Measurements from ENCODE around the gene SUGCT.
"Not testable (repeated sequence)": the region's sequence is repeated elsewhere in the genome, so short reads cannot be mapped to it uniquely, and the experiment has no call there.

SUGCT gene

DNA sequence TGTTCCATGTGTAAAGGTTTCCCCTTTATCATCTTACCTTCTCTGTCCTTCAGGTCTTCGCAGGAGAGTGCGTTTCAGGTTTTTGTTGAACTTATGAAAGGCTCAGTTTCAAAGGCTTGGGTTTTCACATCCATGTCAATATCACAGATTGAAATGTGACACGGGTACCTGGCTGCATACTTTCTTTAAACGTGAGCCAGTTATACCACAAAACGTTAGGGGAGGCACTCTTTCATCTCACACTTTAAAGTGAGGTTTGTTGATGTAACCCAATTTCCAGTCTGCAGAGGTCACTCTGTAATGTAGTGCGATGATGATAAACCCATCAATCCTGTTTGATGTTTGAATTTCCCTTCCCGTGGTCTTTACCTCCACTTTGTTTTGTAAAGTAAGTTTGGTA is 506.9 kb downstream of the SUGCT start:
- no peak for DNase-seq

GRCh38 chr7:40643664-40644063 is 508.9 kb downstream of the SUGCT start:
- no peak for DNase-seq

GRCh38 chr7:40644454-40645188 is 509.8 kb downstream of the SUGCT start:
- no peak for DNase-seq

DNA sequence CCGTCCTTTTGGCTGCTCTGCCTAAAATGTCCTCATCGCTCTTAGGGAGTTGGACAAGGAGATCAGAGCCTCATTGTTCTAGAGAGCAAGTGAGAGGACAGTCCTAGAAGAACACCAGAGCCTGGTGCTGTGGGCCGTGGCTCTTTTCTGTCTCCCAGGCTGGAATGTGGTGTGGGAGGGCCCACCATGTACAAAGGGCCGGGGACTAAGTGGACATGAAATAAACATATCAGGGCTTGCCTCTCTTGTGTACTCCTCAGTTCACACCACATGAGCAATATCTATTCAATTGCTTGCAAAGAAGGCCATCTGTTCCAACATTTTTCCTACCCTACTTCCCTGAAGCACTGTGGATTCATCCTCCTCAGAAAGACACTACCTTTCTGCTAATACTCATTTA is 510.4 kb downstream of the SUGCT start:
- no peak for DNase-seq

GRCh38 chr7:40646717-40647116 is 511.9 kb downstream of the SUGCT start:
- DNase-seq: no peak

- DNase-seq: no peak
These were observed 512.9 kb downstream of the SUGCT start for GRCh38 chr7:40647719-40648118.

GRCh38 chr7:40649247-40649646 is 514.4 kb downstream of the SUGCT start:
- no peak for DNase-seq

DNA sequence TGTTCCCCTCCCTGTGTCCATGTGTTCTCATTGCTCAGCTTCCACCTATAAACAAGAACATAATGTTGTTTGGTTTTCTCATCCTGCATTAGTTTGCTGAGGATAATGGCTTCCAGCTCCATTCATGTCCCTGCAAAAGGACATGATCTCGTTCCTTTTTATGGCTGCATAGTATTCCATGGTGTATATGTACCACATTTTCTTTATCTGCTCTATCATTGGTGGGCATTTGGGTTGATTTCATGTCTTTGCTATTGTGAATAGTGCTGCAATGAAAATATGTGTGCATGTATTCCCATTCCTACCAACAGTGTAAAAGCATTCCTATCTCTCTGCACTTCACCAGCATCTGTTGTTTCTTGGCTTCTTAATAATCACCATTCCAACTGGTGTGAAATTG is 516.1 kb downstream of the SUGCT start:
- DNase-seq: not testable (repeated sequence)

DNA sequence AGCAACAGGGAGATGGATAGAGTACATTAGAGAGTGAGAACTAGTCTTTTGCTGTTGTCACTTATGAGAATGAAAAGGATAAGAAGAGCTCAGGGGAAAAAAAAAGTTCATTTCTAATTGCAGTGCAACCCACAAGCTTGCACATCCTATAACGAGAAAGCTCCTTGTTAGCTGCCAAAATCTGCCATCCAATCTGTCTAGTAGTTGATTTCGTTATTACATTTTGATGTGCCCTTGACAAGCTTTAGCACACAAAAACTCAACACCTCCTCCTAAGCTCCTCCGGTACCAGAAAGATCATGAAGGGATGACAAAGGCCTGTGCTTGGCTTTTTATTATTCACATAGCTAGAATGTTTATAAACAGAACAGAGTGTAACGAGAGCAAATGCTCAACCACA is 519.4 kb downstream of the SUGCT start:
- no peak for DNase-seq

DNA sequence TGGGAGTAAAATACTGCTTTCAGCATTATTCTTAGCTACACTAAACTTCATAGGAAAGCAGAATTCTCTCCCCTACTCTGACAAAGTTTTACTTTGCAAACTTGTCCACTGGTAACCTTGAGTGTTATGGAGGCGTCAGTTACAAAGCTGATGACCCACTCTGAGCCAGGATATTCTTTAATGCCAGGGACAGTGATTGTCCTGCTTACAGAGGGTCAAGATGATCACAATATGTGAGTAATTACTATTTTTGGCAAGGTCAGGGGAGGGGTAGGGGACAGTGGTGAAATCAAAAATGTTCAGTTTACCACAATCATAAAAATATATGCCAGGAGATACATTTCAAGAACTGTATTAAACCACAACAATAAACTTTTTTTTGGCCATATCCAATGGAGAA is 520.6 kb downstream of the SUGCT start:
- no peak for DNase-seq

- DNase-seq: no peak
These were observed 521.5 kb downstream of the SUGCT start for GRCh38 chr7:40656349-40656748.

DNA sequence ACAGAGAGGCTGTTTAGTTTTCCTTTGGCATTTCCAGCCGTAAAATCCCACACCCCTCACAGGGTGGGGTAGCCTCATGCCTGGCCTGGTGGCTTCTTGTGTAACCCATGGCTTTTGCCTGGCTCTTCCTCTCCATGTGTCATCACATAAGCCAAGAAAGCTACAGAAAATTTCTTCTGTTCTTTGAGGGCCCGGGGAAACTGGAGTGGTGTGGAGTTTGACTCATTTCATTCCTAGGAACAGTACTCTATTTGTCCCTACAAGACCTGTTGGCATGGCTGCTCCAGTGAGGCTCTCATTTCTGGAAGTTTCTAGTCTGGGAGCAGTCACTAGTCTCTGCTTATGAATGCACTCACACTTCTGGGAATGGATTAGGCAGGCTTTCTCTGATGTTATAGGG is 523.9 kb downstream of the SUGCT start:
- DNase-seq: no peak

DNA sequence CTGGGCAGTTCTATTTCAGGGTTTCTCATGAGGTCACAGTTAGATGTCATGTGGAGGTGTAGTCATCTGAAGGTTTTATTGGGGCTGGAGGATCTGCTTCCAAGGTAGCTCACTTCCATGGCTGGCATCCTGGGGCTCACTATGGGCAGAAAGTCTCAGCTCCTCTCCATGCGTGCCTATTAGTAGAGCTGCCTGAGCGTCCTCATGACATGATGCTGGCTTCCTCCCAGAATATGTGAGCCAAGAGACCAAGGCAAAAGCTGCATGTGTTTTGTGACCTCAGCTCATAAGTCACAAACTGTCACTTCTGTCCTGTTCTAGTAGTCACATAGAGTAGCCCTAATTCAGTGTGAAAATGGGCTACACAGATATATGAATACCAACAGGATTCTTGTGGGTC is 524.4 kb downstream of the SUGCT start:
- DNase-seq: no peak

GRCh38 chr7:40673285-40673684 is 538.5 kb downstream of the SUGCT start:
- DNase-seq: no peak

- DNase-seq: no peak
These were observed 539.5 kb downstream of the SUGCT start for GRCh38 chr7:40674316-40674715.

DNA sequence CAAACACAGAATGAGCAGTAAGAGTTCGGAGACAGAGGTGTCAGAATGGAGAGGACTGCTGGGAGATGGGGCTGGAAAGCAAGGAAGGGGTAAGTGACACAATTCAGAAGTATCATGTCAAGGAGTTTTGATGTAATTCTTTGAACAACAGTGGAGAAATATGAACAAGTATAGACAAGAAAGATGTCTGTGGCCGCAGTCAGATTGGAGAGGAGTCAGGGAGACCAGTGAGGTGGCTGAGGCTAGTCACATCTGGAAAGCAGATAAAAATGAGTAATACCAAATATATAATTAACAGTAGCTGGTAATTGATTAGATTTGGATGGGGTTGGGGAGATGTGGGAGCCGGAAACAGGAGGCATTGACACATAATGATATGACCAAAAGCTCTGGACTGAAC is 540.9 kb downstream of the SUGCT start:
- DNase-seq: no peak

DNA sequence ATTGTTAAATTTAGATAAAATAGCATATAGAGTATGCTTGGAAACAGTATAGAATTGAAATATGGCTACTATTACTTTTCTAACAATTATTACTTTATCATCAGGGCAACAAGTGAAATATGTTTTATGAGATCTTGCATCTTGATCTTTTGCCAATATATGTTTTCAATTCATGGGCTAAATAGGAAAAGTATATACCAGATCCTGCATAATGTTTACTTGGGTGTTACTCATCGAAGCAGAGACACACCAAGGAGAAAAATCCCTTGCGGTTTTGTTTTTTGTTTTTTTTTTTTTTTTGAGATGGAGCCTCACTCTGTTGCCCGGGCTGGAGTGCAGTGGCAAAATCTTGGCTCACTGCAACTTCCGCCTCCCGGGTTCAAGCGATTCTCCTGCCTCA is 541.4 kb downstream of the SUGCT start:
- DNase-seq: no peak

DNA sequence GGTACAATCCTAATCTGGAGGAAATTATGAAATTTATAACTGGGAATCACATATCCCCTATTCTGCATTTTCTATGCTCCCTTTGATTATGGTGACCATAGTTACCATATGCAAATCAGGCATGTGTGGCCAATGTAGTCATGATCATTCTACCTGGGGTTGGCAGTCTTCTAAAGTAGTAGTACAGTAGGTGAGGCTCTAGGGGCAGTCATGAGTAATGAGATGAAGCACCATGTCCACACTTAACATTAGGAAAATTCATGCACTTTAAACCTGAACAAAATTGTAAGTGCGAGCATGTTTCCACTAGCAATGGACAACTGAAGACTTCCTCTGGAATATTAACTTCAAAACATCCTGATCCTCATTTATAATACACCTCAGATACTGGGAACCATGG is 545.9 kb downstream of the SUGCT start:
- DNase-seq: no peak

- no peak for DNase-seq
These were observed 547.9 kb downstream of the SUGCT start for GRCh38 chr7:40682696-40683095.

GRCh38 chr7:40694026-40694809 is 559.4 kb downstream of the SUGCT start:
- no peak for DNase-seq

DNA sequence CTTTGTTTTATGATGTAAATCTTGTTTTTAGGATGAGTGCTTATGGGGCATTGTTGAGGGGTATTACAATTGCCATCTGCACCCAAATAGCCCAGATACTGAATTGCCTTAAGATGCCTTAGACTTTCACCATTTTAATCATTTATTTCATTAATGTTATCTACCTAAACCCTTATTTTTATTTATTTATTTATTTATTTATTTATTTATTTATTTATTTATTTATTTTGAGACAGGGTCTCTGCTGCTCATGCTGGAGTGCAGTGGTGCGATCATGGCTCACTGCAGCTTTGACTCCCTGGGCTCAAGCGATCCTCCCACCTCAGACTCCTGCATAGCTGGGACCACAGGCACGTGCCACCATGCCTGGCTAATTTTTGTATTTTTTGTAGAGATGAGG is 560.2 kb downstream of the SUGCT start:
- DNase-seq: no peak

- no peak for DNase-seq
These were observed 562.8 kb downstream of the SUGCT start for GRCh38 chr7:40697653-40698052.

DNA sequence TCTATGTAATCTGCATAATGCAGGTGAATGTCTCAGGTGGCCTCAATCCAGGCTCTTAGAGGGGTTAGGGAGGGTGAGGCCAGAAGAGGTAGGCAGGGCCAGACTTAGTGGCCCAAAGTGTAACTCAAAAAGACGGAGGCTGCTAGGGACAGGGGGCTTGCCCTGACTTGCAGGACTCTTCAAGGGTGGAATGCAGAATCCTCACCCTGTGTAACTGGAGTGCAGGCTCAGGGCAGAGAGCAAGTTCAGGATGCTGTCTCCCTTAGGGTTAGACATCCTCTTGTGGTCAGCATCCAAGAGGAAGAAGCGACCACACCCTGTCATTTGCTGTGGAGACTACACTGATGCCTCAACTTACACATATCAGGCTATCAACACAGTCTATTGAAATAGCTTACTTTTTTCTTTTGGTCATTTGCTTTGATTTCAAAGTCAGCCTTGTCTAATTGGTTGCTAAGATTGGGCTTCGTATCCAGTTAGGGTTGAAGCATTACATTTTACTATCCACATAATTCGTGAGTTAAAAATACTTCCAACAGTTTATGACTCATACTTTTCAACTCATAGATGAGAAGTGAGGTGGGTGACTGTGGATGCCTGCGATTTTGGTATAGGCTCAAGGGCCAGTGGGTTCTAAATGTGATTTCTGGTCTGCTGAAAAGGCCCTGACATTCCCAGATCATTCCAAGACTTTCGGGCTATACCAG is 563.6 kb downstream of the SUGCT start:
- DNase-seq: no peak

- DNase-seq: no peak
These were observed 564.1 kb downstream of the SUGCT start for GRCh38 chr7:40698921-40699260.

Data from NCI-H187 (cell line).